Ishikawa (cell line): ENCODE results near the gene CHN2.

Experiments
- CREB1 ChIP-seq: IDR thresholded peaks from 2 replicates; pipeline ENCODE4 v1.6.1; 2012; ENCODE audit warnings: low read depth
- MAX ChIP-seq: IDR thresholded peaks from 2 replicates; pipeline ENCODE4 v1.6.1; 2012
- TAF1 ChIP-seq: IDR thresholded peaks from 2 replicates; pipeline ENCODE4 v1.6.1; 2012; ENCODE audit warnings: low read depth, mild to moderate bottlenecking
- TF ChIP-seq, protein P1 (sequence below): IDR thresholded peaks from 2 replicates; pipeline ENCODE4 v1.6.1; 2012

GRCh38 chr7:29184599-29184998 is 10.0 kb upstream of the CHN2 start:
- TF ChIP-seq, protein P1, sequence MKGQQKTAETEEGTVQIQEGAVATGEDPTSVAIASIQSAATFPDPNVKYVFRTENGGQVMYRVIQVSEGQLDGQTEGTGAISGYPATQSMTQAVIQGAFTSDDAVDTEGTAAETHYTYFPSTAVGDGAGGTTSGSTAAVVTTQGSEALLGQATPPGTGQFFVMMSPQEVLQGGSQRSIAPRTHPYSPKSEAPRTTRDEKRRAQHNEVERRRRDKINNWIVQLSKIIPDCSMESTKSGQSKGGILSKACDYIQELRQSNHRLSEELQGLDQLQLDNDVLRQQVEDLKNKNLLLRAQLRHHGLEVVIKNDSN = no peak
- TF ChIP-seq MAX (no peak), TAF1 (no peak), CREB1 (no peak)
